Stimulated activated CD8-positive, alpha-beta memory T cell treated with anti-CD3 and anti-CD28 coated beads, Interleukin-4, amount 100 ng/mL, for 4 hours (primary cell): ENCODE results near the gene TMEM115.
"Not testable (repeated sequence)": the region's sequence is repeated elsewhere in the genome, so short reads cannot be mapped to it uniquely, and the experiment has no call there.

Experiments
- DNase-seq, 2 donors: peaks; one replicate each; pipeline ENCODE4 v3.0.0-alpha.2; 2020; ENCODE audit warnings: low read depth in 2 of 2, low spot score in 1 of 2

Gene TMEM115

GRCh38 chr3:50319181-50319893, 40.0 kb downstream of the TMEM115 start:
- no peak for DNase-seq

DNA sequence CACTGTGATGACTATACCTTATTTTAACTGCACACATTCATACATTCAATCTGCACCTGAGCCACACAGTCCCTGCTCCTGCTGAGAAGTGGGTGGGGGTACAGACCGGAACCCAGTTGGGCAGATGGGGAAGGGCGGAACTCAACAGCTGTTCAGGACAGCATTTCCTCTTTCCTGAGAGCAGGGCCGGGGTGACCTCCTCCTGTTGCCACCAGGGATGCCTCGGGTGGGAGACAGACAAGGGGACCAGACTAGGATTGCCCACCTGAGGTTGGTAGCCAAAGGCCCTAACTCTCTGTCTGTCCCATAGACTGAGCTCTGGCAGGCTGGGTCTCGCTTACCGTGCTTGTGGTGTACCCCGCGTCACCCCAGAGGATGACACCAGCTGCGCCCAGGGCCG, 40.7 kb downstream of the TMEM115 start:
- no peak for DNase-seq

- no peak for DNase-seq
Observed at GRCh38 chr3:50318163-50318562, 41.2 kb downstream of the TMEM115 start.

GRCh38 chr3:50317300-50317699, 42.0 kb downstream of the TMEM115 start:
- no peak for DNase-seq

- peak; percentile 59 to 63 for DNase-seq
Observed at GRCh38 chr3:50316657-50317242, 42.6 kb downstream of the TMEM115 start.

DNA sequence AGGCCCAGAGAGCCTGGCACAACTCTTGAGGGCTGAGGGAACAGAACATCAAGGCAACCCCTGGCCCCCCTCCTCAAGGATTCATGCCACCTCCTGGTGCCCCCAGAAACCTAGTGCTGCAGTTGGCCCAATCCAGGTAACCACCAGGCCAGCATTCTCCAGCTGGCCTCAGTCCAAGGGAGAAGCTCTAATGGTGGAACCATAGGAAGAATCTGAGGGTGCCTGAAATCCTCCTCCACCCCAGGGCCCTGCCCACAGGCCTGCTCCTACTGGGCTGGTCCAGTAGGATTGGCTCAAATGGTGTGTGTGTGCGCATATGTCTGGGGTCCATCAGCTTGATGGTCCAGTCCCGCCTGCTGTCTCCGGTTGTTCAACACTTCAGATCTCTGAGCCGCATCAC, 44.5 kb downstream of the TMEM115 start:
- no peak for DNase-seq

GRCh38 chr3:50314342-50314741, 45.0 kb downstream of the TMEM115 start:
- no peak for DNase-seq

- DNase-seq: not testable (repeated sequence)
Observed at GRCh38 chr3:50312041-50312440, 47.3 kb downstream of the TMEM115 start.
